ENCODE results near the gene HEG1.

Gene HEG1

DNA sequence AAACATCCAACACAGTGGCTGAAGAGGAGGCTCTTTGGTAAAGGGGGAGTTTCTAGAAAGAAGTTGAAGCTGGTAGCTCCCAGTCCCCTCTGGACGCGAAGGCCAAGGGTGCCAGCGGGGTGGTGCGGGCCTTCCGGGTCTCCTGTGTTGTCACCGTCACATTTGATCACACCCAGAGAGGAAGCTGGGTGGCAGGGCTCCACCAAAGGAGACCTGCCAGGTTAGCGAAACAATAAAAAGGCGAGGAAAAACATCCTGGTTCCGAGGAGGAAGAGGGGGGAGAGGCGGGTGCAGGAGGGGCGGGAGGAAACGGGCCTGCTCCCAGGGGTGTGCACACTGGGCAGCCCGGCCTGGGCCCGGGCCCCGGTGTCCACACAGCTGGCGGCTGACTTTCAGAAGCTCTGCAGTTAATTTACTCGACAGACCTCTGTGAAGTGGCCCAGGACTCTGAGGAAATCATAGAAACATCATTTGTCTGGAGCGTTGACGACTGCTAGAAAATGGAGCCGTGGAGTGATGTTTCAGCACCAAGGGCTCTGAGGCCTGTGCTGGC lies 12.1 kb downstream of the HEG1 start:
- DNase-seq: no peak

DNA sequence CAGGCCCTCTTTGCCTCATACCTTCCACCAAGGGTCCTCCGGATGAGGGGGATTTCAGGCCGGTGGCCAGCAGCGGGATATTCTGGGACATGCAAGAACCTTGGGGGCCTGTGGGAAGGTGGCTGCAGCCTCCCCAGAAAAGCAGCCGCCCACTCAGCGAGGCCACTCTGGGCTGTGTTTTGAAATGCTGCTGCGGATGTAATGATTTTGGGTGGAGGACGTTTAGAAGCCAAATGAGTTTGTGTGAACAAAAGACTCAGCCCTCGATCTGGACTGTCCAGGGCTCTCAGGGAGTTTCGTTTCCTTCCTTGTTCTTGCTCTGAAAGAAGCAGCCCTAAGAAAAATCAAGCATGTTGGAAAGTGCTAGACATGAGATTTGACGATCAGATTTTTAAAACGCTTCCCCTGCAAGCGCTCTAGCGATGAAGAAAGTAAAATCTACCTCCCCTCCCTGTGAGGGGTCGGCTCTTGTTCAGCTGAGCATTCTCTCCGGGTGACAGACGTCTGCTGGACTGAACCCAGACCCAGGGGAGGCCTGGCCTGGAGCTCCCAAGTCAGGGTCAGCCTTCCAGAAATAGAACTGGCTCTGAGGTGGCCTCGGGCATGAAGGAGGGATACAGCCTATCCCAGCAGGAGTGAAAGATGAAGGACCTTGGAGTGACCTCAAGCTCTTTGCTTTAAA lies 12.9 kb downstream of the HEG1 start:
- DNase-seq: no peak

DNA sequence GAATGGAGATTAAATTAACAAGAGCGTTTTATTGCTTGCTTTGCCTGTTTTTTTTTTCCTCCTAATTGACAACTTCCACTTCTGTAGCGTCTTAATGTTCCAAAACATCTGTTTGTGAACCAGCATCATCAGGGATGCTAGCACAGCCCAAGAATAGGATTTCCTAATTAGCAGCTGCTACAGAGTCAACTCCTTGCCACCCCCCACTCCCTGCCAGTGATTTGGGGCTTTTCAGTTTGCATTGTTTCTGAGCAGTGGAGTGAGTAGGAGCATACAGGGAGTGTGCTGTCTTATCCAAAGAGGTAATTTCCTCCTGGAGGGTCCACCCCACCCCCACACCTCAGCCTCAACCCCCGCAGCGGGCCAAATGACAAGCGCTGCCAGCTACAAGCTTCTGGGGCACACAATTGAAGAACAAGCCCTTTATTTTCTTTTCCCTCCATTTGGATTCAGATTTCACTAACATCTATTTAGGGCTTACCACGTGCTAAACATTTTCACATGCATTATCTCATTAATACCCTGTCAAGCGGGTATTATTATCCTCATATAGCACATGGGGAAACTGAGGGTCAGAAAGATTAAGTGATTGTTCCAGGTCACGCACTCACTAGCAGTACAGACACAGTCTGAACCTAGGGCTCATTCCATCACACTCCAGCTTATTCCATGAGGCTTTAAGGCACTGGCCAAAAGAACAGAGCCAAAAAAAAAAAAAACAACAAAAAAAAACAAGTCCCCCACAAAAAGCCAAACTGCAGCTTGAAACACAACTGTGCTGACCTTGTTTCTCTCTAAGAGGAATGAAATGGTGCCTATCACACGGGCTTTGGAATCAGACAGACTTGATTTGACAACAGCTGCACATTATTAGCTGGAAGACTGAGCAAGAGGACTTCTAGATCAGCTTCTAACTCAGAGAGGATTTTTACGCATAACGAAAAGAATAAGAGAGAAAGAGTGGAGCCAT lies 16.4 kb downstream of the HEG1 start:
- DNase-seq: no peak

DNA sequence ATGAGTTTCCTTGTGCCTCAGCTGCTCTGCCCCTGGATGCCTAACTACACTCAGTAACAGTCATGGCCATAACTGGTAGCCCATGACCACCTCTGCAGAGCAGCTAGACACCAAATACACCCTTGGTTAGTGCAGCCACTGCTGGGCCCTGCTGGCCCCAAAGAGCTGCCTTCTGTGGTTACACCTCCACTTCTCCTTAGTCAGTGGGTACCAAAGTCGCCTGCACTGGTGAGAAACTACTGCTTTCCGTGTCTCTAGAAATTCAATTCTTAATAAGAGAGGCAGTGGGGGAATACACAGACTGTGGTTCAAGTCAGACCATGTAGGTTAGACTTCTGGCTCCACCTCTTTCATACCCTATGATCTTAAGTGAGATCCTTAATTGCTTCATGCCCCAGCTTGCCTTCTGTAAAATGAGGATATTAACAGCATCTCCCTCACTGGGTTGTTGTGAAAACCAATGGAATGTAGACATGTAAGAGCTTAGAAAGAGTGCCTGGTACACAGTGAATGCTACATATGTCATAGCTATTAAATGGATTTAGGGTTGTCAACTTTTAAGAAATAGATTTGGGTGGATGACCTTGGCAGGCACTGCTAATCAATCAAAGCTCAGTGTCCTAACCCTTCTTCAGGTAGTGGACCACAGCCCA lies 18.2 kb downstream of the HEG1 start:
- DNase-seq: no peak

DNA sequence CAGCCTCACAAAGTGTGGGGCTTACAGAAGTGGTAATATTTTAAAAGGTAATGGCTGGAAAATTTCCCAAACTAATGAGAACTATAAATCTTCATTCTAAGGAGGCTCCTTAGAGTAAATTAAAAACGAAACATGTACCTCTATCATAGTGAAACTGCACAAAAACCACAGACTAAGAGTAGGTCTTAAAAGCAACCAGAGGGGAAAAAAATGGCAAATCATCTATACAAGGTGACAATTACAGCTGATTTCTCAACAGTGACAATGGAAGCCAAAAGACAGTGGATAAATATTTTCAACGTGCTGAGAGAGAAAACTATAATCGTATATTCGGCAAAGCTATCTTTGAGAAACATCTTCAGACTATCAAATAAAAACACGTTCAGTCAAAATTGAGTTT lies 20.6 kb downstream of the HEG1 start:
- DNase-seq: no peak

DNA sequence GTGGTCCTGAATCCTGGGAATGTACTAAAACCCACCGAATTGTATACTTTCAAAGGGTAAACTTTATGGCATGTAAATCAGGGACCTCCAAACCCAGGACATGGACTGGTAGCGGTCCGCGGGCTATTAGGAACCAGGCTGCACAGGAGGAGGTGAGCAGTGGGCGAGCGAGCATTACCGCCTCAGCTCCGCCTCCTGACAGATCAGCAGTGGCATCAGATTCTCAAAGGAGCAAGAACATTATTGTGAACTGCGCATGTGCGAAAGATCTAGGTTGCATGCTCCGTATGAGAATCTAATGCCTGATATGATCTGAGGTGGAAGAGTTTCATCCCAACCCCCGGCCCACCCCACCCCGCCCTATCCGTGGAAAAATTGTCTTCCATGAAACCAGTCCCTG lies 22.2 kb downstream of the HEG1 start:
- DNase-seq: no peak

DNA sequence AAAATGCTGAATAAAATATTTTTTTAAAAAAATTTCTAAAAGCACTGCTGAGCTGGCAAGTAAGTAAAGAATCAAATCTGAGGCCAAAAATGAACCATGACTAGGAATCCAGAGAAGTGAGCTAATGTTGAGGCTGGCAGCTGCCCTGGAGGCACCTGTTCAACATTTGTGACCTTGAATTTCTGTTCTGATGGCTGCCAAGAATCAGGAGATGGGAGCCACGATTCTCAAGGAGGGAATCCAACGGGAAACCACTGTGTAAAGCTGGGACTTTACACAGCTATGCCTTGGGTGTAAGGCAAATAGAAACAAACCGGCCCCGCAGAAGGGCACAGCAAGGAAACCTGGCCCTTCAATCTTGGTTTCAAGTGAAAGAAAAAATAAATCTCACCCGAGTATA lies 22.7 kb downstream of the HEG1 start:
- DNase-seq: no peak

DNA sequence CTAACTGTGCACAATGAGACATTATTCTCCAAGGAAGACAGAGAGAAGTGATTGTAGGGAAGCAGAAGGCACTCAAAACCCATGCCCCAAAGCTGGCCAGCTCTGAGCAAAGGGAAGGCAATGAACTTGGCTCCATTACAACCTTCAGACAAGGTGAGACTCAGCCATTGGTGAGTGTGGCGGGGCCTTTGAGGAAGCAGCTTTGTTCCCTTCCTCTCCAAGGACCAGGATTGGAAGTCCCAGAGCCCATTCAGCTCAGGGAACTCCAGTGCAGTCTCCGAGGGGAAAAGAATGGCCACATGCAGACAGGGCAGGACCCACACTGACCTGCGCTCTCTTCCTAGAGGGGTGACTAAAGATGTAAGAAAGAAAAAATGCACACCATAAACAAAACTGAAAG lies 23.1 kb downstream of the HEG1 start:
- no peak for DNase-seq

DNA sequence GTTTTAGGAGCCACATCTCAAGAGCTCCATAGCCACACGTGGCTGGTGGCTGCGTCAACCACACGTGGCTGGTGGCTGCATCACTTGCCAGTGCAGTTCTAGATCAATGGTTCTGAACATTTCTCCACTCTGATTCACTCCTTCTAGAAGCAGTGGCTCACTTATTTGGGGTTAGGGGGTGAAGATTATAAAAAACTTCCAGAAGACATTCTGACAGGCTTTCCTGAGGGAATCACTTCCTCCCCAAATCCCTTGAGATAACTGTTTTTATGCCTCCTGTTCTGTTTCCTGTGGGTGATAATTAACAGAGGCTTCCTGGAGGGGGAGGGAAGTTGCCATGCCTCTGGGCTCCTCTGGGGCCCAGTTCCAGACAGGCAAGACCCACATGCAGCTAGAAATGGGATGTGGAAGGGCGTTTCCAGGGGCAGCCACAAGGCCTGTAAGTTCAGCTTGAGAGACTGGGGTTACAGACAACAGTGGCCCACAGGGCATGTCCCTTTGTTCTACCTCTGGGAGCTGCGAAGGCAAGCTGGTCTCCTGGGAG lies 23.6 kb downstream of the HEG1 start:
- DNase-seq: no peak

DNA sequence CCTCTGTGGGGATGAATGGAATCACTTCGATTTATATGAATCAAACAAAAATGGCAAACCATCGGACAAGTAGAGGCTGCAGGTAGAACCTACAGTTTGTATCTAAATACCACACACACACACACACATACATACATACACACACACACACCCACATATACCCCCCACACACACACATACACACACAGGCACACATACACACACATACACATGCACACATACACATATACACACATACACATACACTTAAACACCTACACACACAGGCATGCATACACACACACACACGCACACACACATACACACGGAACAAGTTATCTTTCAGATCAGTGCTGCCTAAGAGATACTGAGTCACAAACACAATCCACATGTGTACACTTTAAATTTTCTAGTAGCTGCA lies 24.3 kb downstream of the HEG1 start:
- no peak for DNase-seq

DNA sequence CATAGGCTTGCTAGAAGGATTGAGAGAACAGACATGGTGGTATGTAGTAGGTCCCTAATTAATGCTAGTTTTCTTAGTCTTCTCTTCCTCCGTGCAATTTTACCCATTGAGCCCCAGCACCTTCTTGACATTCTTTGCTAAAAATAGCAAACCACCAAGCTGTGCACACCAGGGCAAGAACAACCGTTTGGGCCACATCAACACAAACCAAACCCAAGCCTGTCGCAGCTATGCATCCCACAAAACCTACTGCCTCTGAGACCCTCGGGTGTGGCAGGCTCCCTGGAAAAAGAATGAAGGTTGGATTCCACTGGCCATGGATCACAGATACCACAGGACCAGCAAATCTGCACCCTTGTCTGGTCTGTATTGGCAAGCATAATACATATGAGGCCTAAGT lies 27.1 kb downstream of the HEG1 start:
- no peak for DNase-seq

DNA sequence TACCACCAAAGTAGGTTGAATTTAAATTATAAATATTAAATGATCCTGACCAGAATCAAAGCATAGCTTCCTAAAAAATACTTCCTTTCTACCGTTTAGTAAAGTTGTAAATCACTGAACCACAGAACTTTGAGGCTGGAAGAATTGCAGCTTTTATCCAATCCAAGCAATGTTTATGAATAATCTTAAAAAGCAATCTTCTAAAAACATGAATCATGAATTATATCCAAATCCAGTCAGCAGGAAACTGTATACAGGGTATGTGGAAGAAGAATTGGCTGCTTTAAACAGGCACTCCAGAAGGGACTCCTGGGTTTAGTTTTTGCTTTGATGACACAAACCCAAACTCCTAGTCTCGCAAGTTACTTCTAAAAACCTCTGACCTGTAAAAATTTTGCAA lies 30.2 kb downstream of the HEG1 start:
- DNase-seq: no peak

DNA sequence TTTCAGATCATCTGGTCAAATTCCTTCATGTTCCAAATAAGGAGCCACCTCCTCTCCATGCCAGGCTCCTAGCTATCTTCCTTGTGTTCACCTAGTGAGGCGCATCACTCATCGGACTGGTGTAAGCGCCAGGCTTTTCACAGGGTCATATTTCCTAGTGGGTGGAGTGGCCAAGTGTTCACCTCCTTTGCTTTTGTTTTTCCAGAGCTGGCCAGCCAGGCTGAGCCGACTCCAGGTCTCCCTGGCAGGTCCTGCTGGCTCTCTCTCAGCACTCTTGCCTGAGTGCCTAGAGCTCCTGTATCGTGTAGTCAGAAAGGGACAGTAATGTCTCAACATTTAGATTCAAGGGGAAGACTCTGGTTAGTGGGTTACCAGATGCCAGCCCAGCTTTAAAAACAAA lies 31.0 kb downstream of the HEG1 start:
- DNase-seq: no peak

DNA sequence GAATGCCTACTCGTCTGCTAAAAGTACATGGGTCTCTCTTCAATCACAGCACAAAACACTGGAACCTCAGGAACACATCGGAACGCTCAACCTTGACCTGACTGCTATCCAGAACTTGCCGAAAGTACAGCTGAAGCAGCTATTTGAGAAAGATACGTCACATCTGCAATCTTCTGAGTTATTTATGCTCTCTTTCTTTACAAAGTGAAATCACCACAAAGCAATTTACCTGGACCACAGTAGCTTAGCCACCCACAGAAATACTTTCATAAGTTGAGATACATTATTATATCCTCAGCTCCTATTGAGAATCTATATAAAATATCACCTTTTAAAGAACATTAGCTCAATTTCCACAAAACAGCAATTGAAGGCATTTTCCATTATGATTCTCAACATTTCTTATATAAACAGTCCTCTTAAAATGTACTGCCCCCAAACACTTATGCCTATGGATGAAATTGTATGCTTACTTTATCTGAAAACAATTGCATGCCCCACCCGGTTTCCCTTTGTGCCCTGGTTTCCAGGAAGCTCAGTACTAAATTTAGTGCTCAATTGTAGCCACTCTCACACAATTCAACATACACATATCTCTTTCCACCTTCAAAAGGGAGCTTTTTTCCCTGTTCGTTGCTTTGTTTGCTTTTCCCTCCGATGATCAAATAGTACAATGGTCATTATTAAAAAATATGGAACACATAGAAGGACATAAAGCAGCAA lies 31.8 kb downstream of the HEG1 start:
- DNase-seq: no peak

DNA sequence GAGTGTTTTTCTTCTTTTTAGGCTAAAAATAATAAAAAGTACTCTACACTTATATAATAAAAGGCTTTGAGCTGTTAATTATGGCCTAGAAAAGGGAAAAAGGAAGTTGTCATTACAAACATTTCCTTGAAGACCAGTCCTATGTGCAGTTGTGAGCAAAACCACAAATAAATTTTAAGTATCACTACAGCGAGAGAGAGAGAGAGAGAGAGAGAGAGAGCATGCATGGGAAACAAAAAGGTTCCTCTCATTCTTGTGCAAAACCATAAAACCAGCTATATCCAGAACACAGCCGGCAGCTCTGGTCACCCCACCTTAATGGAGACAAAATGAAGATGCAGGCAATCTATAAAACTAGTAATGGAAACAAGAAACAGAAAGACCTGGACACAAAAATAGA lies 33.6 kb downstream of the HEG1 start:
- DNase-seq: no peak

DNA sequence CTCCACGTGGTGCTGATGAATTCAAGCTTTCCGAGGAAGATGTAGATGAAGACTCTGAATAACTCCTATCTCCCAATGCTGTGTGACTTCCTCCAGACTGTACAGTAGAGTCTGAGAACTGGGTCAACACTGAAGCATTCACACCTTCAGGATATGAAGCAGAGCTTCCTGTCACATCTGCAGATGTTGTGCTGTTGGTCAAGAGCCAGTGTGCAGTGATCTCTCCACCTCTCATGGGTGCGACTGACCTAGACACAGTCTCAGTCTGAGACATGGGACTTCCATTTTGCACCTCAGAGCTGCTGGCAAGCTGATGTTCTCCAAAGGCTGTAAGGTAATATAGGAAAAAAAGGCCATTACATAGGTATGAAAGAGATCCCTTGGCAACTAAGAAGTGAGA lies 36.5 kb downstream of the HEG1 start:
- no peak for DNase-seq

DNA sequence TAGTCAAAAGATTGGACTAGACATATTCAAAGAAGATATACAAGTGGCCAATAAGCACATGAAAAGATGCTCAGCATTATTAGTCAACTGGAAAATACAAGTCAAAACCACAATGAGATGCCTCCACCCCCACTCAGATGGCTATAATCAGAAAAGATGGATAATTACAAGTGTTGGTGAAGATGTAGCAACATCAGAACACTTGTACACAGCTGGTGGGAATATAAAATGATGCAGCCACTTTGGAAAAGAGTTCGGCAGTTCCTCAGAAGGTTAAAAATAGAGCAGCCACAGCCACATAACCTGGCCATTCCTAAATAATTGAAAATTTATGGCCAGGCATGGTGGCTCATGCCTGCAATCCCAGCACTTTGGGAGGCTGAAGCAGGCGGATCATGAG lies 38.4 kb downstream of the HEG1 start:
- DNase-seq: no peak

DNA sequence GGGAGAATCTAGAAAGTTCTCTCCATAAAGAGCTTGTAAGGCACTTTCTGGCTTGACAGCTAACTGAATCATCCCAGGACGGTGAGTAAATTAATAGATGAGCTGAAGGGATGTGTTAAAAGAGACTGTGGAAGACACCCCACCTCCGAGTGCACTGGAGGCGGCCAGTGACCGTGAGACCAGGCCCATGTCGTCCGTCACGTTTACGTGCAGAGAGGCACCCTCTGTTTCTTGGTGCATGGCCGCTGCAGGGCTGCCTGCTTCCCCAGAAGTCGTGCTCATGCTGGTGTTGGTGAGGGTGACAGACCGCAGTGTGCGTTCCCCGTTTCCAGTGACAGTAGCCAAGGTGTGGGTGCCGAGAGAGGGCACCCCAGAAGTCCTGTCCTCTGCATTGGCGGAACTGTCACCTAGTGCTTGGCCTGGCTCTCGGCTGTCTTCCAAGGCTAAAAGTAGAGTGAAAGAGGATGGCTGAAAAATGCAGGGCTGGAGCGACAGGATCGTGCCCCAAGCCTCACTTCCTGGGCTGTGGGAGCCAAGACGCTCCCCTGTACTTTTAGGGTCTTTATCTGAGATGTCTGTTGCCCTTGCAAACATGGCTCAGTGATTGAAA lies 41.1 kb downstream of the HEG1 start:
- DNase-seq: no peak

DNA sequence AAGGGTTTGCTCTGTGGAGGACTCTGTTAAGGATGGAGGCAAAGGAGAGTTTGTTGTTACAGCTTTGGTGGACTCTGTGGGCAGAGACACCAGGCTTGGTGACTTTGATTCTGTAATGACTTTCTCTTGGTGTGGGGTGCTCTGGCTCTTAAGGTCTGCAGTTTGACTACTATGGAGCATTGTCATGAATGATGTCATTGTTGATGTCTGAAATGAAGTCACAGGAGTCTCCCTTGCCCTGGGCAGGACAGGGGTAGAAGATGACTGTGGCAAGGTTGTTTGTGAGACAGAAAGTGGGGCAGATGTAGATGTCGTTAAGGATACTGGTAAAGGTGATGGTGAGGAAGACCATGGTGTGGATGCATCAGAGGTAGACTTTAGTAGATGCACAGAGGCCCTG lies 42.7 kb downstream of the HEG1 start:
- no peak for DNase-seq

DNA sequence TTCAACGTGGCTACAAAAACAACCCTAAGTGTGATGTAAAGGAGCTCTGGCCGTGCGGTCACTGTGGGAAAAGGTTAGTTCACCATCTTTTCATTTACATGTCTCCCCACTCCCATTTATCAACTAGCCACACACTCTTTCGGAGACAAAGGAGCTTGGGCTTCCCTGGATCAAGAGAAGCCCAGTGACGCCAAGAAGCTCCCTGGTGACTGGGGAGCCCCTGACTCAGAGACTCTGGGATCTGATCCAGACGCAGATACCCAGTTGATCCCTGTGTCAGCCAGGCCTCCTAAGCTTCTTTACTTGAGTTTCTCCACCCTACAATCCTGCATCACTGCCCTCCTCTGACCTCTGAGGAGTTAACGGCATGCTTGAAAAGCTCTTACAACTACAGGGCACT lies 43.9 kb downstream of the HEG1 start:
- no peak for DNase-seq

DNA sequence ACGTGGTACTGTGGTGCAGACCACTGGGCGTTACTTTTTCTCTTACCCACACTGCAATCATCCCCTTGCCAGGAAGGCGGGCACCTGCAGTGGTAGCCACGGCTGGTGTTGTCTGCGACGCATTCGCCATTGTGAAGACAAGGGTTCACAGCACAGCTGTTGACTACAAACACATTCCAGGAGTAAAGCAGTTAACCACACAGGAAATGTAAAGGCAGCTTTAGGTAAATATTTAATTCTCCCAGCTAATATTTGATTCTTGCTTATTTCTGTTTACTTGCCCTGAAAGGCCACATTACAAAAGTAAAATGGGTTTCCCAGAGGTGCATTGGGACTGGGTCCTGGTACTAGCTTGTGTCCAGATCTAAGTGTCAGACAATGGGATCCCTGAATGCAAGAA lies 45.4 kb downstream of the HEG1 start:
- no peak for DNase-seq

DNA sequence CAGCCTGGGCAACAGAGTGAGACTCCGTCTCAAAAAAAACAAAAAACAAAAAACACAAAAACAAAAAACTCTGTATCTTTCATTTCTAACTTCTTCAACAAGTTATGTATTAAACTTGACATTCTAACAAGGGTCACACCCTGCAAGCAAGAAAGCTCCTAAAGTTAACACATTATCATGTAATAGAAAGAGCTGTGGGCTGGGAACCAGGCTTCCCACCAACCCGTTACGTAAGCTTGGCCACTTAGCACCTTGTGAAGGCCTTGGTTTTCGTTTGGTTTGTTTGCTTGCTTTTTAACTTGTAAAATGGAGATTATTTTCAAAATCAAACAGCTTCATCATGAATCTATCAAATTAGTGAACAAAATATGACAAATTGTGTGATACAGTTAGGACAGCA lies 47.0 kb downstream of the HEG1 start:
- DNase-seq: no peak

All from activated CD4-positive, CD25-positive, alpha-beta regulatory T cell (primary cell).